Measurements from ENCODE around the gene SURF2. TPM values are rescaled to one million over a fixed set of nuclear protein-coding genes. Genes with fewer than 3 reads are reported as not detected.

The SURF2 gene
- total RNA-seq, 5 donors from 2014 or later (not counting 1 experiment from before 2014, with no cell fraction given) = 17.0 to 25.3 (median 24.9) TPM

DNA sequence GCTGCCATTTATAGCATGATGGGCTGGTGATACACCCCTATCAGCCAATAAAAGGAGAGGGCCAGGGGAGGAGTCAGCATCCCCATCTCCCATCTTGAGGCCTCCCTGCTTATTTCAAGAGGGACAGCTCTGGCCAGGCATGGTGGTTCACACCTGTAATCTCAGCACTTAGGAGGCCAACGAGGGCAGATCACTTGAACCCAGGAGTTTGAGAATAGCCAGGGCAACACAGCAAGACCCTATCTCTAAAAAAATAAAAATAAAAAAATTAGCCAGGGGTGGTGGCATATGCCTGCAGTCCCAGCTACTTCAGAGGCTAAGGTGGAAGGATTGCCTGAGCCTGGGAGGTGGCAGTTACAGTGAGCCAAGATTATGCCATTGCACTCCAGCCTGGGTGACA lies 51.7 kb downstream of the SURF2 start:
- Mint-ChIP-seq H3K27ac (no peak overlapping the region), H3K27me3 (no peaks in the 10 kb centered on the region), H3K4me3 (no peak overlapping the region), H3K4me1 (peaks cover 4 to 12% (median 10%) of the 10 kb centered on the region in 3 donors), H3K9me3 (no peaks in the 10 kb centered on the region), H3K36me3 (peaks cover 35% of the 10 kb centered on the region)
- no peak for ATAC-seq (replicated peaks in 1 of 4)
- WGBS (ENCODE audit: insufficient coverage) = no CpG with 5 or more reads among the region's 1 CpG
- POLR2A ChIA-PET = no interaction called here
- no peak for DNase-seq
- CTCF ChIA-PET = interaction anchor here in 1 of 2 donors (0.7 kb wide), 1 partner anchor 77 kb away, joined by 5 read pairs; no protein-coding TSS in a partner anchor
- Histone ChIP-seq H3K27ac (ENCODE audit: low read length) (no peak overlapping the region), H3K9me3 (no peaks in the 10 kb centered on the region), H3K36me3 (ENCODE audit: control insufficient read depth in 2 of 2, extremely low read depth in 1 of 2, insufficient read depth in 1 of 2, low read length in 1 of 2) (peaks cover 27 to 75% of the 10 kb centered on the region in 2 donors), H3K27me3 (replicated peaks in 1 of 2; ENCODE audit: control insufficient read depth in 2 of 2, extremely low read depth in 1 of 2, insufficient read depth in 2 of 2, low read length in 1 of 2) (no peaks in the 10 kb centered on the region), H3K4me1 (ENCODE audit: control insufficient read depth in 1 of 2, extremely low read depth in 1 of 2, insufficient read depth in 2 of 2, low read length in 2 of 2) (peaks cover 0 to 17% of the 10 kb centered on the region in 2 experiments), H3K4me3 (ENCODE audit: control insufficient read depth in 1 of 2, extremely low read depth in 1 of 2, low read length in 1 of 2) (no peak overlapping the region)

Other genes starting within 250 kb of the SURF2 start
- gene RALGDS, start 235.3 kb upstream of the SURF2 start, total RNA-seq = 100 to 1,000 TPM in 4 of 5 donors, 10 to 100 TPM in 1; 81.0 to 161 (median 137) TPM
- gene GBGT1, start 192.6 kb upstream of the SURF2 start, total RNA-seq = 10 to 100 TPM in 2 of 5 donors, 1 to 10 TPM in 3; 1.3 to 13.3 (median 7.9) TPM
- not detected for gene OBP2B, start 147.3 kb upstream of the SURF2 start, total RNA-seq
- 1 to 10 TPM in 1 of 5 donors, under 1 TPM in 3, not detected in 1; 0.06 to 1.8 (median 0.37) TPM for gene ABO, start 81.3 kb upstream of the SURF2 start, total RNA-seq
- 10 to 100 TPM; 18.5 to 35.0 (median 31.1) TPM for gene SURF6, start 20.4 kb upstream of the SURF2 start, total RNA-seq
- 10 to 100 TPM; 25.9 to 44.8 (median 40.7) TPM for gene MED22, start 8.4 kb upstream of the SURF2 start, total RNA-seq
- 1,000 to 10,000 TPM; 2,623 to 2,692 (median 2,659) TPM for gene RPL7A, start 8.3 kb upstream of the SURF2 start, total RNA-seq
- 10 to 100 TPM; 33.0 to 58.7 (median 58.3) TPM for gene SURF1, start 63 bp upstream of the SURF2 start, total RNA-seq
- 100 to 1,000 TPM in 4 of 5 donors, 10 to 100 TPM in 1; 73.5 to 114 (median 107) TPM for gene SURF4, start 19.5 kb downstream of the SURF2 start, total RNA-seq
- gene STKLD1, start 19.8 kb downstream of the SURF2 start, total RNA-seq = 1 to 10 TPM in 2 of 5 donors, under 1 TPM in 3; 0.49 to 1.1 (median 0.70) TPM
- gene REXO4, start 61.5 kb downstream of the SURF2 start, total RNA-seq = 10 to 100 TPM; 23.6 to 44.5 (median 34.9) TPM
- gene ADAMTS13, start 65.8 kb downstream of the SURF2 start, total RNA-seq = 1 to 10 TPM; 1.3 to 3.3 (median 2.4) TPM
- gene CACFD1, start 103.4 kb downstream of the SURF2 start, total RNA-seq = 1 to 10 TPM; 2.6 to 5.2 (median 3.7) TPM
- gene SLC2A6, start 122.5 kb downstream of the SURF2 start, total RNA-seq = 1 to 10 TPM; 3.6 to 6.1 (median 4.9) TPM
- gene MYMK, start 168.4 kb downstream of the SURF2 start, total RNA-seq = not detected
- gene ADAMTSL2, start 178.2 kb downstream of the SURF2 start, total RNA-seq = under 1 TPM; 0.16 to 0.76 (median 0.53) TPM